H1 (cell line): Measurements from ENCODE around the gene TCF4.

Experiments
- BACH1 ChIP-seq: IDR thresholded peaks from 2 replicates; pipeline ENCODE4 v1.6.1; 2012; ENCODE audit warnings: low read length, improper control_type of control experiment
- EZH2 ChIP-seq: fragments of 200-600 bp; sonication (generic); IDR thresholded peaks from 2 replicates; pipeline ENCODE4 v1.7.1; 2012; ENCODE audit warnings: low read depth, mild to moderate bottlenecking, moderate library complexity, low read length, inconsistent platforms; ENCODE audit not compliant: severe bottlenecking
- KDM1A ChIP-seq: fragments of 200-600, 300-600 bp; sonication (generic); IDR thresholded peaks from 2 replicates; pipeline ENCODE4 v1.7.1; 2016; ENCODE audit warnings: mild to moderate bottlenecking, low read length, borderline replicate concordance
- MAFK ChIP-seq: IDR thresholded peaks from 2 replicates; pipeline ENCODE4 v1.6.1; 2012; ENCODE audit warnings: low read depth, mild to moderate bottlenecking, improper control_type of control experiment, low read length
- NANOG ChIP-seq: IDR thresholded peaks from 2 replicates; pipeline ENCODE4 v1.6.1; 2011; ENCODE audit warnings: low read length, low read depth, mild to moderate bottlenecking, inconsistent platforms; ENCODE audit not compliant: insufficient read depth, poor library complexity, severe bottlenecking
- NRF1 ChIP-seq: IDR thresholded peaks from 2 replicates; pipeline ENCODE4 v1.6.1; 2011; ENCODE audit warnings: mild to moderate bottlenecking, low read depth, low read length, improper control_type of control experiment
- POLR2A ChIP-seq, 2 experiments: IDR thresholded peaks; 1 replicate in 1 of 2; 2 replicates in 1 of 2; pipeline ENCODE4 v1.6.1; 2011; ENCODE audit warnings: low read depth in 2 of 2, low read length in 2 of 2, mild to moderate bottlenecking in 2 of 2; ENCODE audit errors: control extremely low read depth in 1 of 2
- RAD21 ChIP-seq, 2 experiments: IDR thresholded peaks in 1 of 2; conservative IDR thresholded peaks in 1 of 2; 2 replicates each; pipeline ENCODE4 v1.6.1; 2011; ENCODE audit warnings: low read depth in 2 of 2, low read length in 2 of 2, improper control_type of control experiment in 1 of 2, inconsistent platforms in 1 of 2, mild to moderate bottlenecking in 1 of 2, moderate library complexity in 1 of 2
- SRF ChIP-seq: IDR thresholded peaks from 2 replicates; pipeline ENCODE4 v1.6.1; 2011; ENCODE audit warnings: mild to moderate bottlenecking, low read depth, low read length, moderate library complexity
- TAF7 ChIP-seq: optimal IDR thresholded peaks from 2 replicates; pipeline ENCODE3; 2011; ENCODE audit warnings: low read depth, mild to moderate bottlenecking, inconsistent platforms, low read length, moderate library complexity, borderline replicate concordance
- TF ChIP-seq, protein P1 (sequence below), 3 experiments: IDR thresholded peaks; 1 replicate in 2 of 3; 2 replicates in 1 of 3; pipeline versions ENCODE4 v1.5.1 to v1.6.1; 2011; ENCODE audit warnings: low read length in 3 of 3, mild to moderate bottlenecking in 3 of 3, inconsistent platforms in 2 of 3, low read depth in 1 of 3, moderate library complexity in 1 of 3; ENCODE audit not compliant: insufficient read depth in 1 of 3; ENCODE audit errors: control extremely low read depth in 1 of 3
- TF ChIP-seq, protein P2 (sequence below): IDR thresholded peaks from 2 replicates; pipeline ENCODE4 v1.6.1; 2011; ENCODE audit warnings: low read length, improper control_type of control experiment
- TF ChIP-seq, protein P3 (sequence below): IDR thresholded peaks from 2 replicates; pipeline ENCODE4 v1.6.1; 2012; ENCODE audit warnings: inconsistent platforms
- TF ChIP-seq, protein P4 (sequence below): IDR thresholded peaks from 2 replicates; pipeline ENCODE4 v1.6.1; 2012; ENCODE audit warnings: low read length, inconsistent platforms

DNA sequence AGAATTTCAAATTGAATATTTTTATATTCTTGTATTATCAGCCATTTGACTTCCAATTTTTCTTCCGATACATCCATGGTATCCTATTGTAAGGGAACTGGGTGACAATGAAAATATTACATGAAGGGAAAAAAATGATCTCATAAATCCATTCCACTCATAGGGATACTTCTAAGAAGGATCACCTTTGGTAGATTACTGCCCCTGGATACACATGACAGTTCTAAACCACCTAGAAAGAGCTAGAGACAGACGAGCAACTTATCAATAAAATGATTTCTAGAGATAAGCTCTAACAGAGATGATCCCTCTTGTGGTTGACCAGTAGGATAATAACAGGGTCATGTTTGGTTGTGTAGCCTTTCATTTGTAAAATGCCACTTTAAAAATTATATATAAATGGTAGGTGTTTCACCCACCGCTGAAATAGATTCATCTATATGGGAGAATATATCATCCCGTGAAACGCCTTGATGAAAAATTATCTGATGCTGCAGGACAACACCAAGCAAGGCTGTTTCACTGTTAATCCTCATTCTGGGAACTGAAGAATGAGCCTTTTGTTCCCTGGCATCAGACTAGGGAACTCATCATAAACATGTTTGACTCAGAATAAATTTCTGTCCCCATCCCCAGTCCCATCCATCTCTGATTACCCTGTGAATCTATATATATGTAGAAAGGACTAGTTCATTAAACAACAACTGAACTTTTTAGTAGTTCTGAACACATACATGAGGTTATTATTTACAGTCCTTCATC is 180.0 kb downstream of the TCF4 start:
- TF ChIP-seq, protein P1, sequence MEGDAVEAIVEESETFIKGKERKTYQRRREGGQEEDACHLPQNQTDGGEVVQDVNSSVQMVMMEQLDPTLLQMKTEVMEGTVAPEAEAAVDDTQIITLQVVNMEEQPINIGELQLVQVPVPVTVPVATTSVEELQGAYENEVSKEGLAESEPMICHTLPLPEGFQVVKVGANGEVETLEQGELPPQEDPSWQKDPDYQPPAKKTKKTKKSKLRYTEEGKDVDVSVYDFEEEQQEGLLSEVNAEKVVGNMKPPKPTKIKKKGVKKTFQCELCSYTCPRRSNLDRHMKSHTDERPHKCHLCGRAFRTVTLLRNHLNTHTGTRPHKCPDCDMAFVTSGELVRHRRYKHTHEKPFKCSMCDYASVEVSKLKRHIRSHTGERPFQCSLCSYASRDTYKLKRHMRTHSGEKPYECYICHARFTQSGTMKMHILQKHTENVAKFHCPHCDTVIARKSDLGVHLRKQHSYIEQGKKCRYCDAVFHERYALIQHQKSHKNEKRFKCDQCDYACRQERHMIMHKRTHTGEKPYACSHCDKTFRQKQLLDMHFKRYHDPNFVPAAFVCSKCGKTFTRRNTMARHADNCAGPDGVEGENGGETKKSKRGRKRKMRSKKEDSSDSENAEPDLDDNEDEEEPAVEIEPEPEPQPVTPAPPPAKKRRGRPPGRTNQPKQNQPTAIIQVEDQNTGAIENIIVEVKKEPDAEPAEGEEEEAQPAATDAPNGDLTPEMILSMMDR (IDR thresholded peaks at IDR 0.05; ENCODE audit: control extremely low read depth in 1 of 3, insufficient read depth in 1 of 3, low read depth in 1 of 3, low read length in 3 of 3) = no peak
- TF ChIP-seq POLR2A (IDR thresholded peaks at IDR 0.05; ENCODE audit: control extremely low read depth in 1 of 2, low read depth in 2 of 2, low read length in 2 of 2) (no peak), EZH2 (no peak), BACH1 (no peak), MAFK (no peak), TAF7 (no peak), KDM1A (no peak), RAD21 (IDR thresholded peaks at IDR 0.05 in 1 of 2, conservative IDR thresholded peaks at IDR 0.05 in 1 of 2; ENCODE audit: low read depth in 2 of 2, low read length in 2 of 2) (no peak), SRF (no peak), NRF1 (no peak), NANOG (no peak)
- TF ChIP-seq, protein P2, sequence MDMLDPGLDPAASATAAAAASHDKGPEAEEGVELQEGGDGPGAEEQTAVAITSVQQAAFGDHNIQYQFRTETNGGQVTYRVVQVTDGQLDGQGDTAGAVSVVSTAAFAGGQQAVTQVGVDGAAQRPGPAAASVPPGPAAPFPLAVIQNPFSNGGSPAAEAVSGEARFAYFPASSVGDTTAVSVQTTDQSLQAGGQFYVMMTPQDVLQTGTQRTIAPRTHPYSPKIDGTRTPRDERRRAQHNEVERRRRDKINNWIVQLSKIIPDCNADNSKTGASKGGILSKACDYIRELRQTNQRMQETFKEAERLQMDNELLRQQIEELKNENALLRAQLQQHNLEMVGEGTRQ = no peak
- TF ChIP-seq, protein P3, sequence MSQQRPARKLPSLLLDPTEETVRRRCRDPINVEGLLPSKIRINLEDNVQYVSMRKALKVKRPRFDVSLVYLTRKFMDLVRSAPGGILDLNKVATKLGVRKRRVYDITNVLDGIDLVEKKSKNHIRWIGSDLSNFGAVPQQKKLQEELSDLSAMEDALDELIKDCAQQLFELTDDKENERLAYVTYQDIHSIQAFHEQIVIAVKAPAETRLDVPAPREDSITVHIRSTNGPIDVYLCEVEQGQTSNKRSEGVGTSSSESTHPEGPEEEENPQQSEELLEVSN = no peak
- TF ChIP-seq, protein P4, sequence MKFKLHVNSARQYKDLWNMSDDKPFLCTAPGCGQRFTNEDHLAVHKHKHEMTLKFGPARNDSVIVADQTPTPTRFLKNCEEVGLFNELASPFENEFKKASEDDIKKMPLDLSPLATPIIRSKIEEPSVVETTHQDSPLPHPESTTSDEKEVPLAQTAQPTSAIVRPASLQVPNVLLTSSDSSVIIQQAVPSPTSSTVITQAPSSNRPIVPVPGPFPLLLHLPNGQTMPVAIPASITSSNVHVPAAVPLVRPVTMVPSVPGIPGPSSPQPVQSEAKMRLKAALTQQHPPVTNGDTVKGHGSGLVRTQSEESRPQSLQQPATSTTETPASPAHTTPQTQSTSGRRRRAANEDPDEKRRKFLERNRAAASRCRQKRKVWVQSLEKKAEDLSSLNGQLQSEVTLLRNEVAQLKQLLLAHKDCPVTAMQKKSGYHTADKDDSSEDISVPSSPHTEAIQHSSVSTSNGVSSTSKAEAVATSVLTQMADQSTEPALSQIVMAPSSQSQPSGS = no peak
